Uterus (tissue), 4 donors: ENCODE measurements around the gene CDH15. TPM values are rescaled to one million over a fixed set of nuclear protein-coding genes. Genes with fewer than 3 reads are reported as not detected.
A peak's percentile ranks its signal among the peaks of the same experiment; 100 is the strongest.

Experiments used
- DNase-seq, 2 donors: peaks; one replicate each; pipeline ENCODE4 v3.0.0-alpha.2; 2019 to 2020
- H3K27ac ChIP-seq, 2 donors: fragments of 200-600 bp; sonication (generic); 1 replicate in 1 of 2; 2 replicates in 1 of 2; pipeline ENCODE4 v1.5.1; 2016 to 2018
- H3K27me3 ChIP-seq, 2 donors: fragments of 200-600 bp; sonication (generic); one replicate each; pipeline ENCODE4 v1.5.1; 2018 to 2019; ENCODE audit warnings: control low read depth in 1 of 2
- H3K36me3 ChIP-seq, 2 donors: fragments of 200-600 bp; sonication (generic); one replicate each; pipeline ENCODE4 v1.5.1; 2019; ENCODE audit warnings: control low read depth in 1 of 2
- H3K4me1 ChIP-seq, 2 donors: fragments of 200-600 bp; sonication (generic); one replicate each; pipeline ENCODE4 v1.5.1; 2018 to 2019; ENCODE audit warnings: control low read depth in 1 of 2
- H3K4me3 ChIP-seq, 2 donors: fragments of 200-600 bp; sonication (generic); 1 replicate in 1 of 2; 2 replicates in 1 of 2; pipeline ENCODE4 v1.5.1; 2018 to 2019; ENCODE audit warnings: mild to moderate bottlenecking in 1 of 2
- H3K9me3 ChIP-seq, 2 donors: fragments of 200-600 bp; sonication (generic); one replicate each; pipeline ENCODE4 v1.5.1; 2019; ENCODE audit warnings: control low read depth in 1 of 2
- CTCF ChIP-seq, 4 experiments: fragments of 200-600 bp in 2 of 4; fragments of 450-650 bp in 2 of 4; sonication (generic) in 2 of 4; IDR thresholded peaks; one replicate each; pipeline ENCODE4 v1.5.1; 2016 to 2019; ENCODE audit warnings: antibody characterized with exemption in 4 of 4, mild to moderate bottlenecking in 2 of 4, moderate library complexity in 1 of 4
- POLR2A ChIP-seq, 2 donors: fragments of 450-650 bp; IDR thresholded peaks; one replicate each; pipeline ENCODE4 v1.6.1; 2016; ENCODE audit warnings: antibody characterized with exemption in 2 of 2, mild to moderate bottlenecking in 1 of 2, moderate library complexity in 1 of 2
- intact Hi-C: fragments of 100-400 bp; cut with DNase I; formaldehyde crosslinking; loops from one replicate; pipeline ENCODE4 v1.15.1; 2023; ENCODE audit warnings: low total_unique reads
- total RNA-seq, 4 donors: library from RNA; depleted of rRNA in 3 of 4; stranded (reverse); fragments of >200 nt in 3 of 4; gene quantifications; one replicate each; pipeline versions ENCODE4 v1.1.0 to v1.2.4, GENCODE V29; 2014 to 2023
- donor health status: DM: yes; HTN: yes; CAD: no.

Gene CDH15
- total RNA-seq, 4 donors from 2014 or later: 0.21 TPM; not detected in 3

GRCh38 chr16:89198417-89199240 lies 27.1 kb downstream of the CDH15 start:
- peaks cover 13 to 33% of the 10 kb centered on the region in 2 donors for H3K27me3 ChIP-seq
- no peak for TF ChIP-seq POLR2A (IDR thresholded peaks at IDR 0.05)
- no peak for TF ChIP-seq CTCF (IDR thresholded peaks at IDR 0.05)
- H3K9me3 ChIP-seq: no peaks in the 10 kb centered on the region
- no peak overlapping the region for H3K27ac ChIP-seq
- intact Hi-C loops: no loop called here
- no peak overlapping the region for H3K4me3 ChIP-seq
- no peak for DNase-seq
- H3K36me3 ChIP-seq: no peaks in the 10 kb centered on the region
- peaks cover 0 to 16% of the 10 kb centered on the region in 2 donors for H3K4me1 ChIP-seq

GRCh38 chr16:89199241-89200123 lies 27.9 kb downstream of the CDH15 start:
- Histone ChIP-seq H3K4me3 (no peak overlapping the region), H3K27me3 (peaks cover 13 to 42% of the 10 kb centered on the region in 2 donors), H3K27ac (no peak overlapping the region), H3K9me3 (no peaks in the 10 kb centered on the region), H3K4me1 (peaks cover 0 to 16% of the 10 kb centered on the region in 2 donors), H3K36me3 (no peaks in the 10 kb centered on the region)
- no peak for DNase-seq
- intact Hi-C loops: no loop called here
- TF ChIP-seq CTCF (IDR thresholded peaks at IDR 0.05) (no peak), POLR2A (IDR thresholded peaks at IDR 0.05) (no peak)

GRCh38 chr16:89200124-89200849 lies 28.7 kb downstream of the CDH15 start, which contains the start of gene SLC22A31:
Gene SLC22A31, minus strand, starts transcription at chr16:89200537. Its CDS starts 36 bp downstream, at chr16:89200501.
- intact Hi-C loops: no loop called here
- H3K9me3 ChIP-seq: no peaks in the 10 kb centered on the region
- TF ChIP-seq POLR2A (IDR thresholded peaks at IDR 0.05) (no peak), CTCF (IDR thresholded peaks at IDR 0.05) (no peak)
- H3K27ac ChIP-seq: no peak within 1 kb of the TSS
- H3K4me3 ChIP-seq: peak within 1 kb of the TSS in 1 of 2 donors; percentile 23
- peaks cover 0 to 16% of the 10 kb centered on the region in 2 donors for H3K4me1 ChIP-seq
- H3K27me3 ChIP-seq: peaks cover 13 to 46% of the 10 kb centered on the region in 2 donors
- DNase-seq: no peak
- H3K36me3 ChIP-seq: no peaks in the 10 kb centered on the region

GRCh38 chr16:89200850-89201411 lies 29.4 kb downstream of the CDH15 start:
- H3K27me3 ChIP-seq: peaks cover 13 to 46% of the 10 kb centered on the region in 2 donors
- H3K9me3 ChIP-seq: no peaks in the 10 kb centered on the region
- no peak for TF ChIP-seq POLR2A (IDR thresholded peaks at IDR 0.05)
- TF ChIP-seq CTCF (IDR thresholded peaks at IDR 0.05): no peak
- H3K4me3 ChIP-seq: peak overlapping the region in 1 of 2 donors; percentile 23
- no peak for DNase-seq
- H3K27ac ChIP-seq: no peak overlapping the region
- H3K4me1 ChIP-seq: peaks cover 0 to 16% of the 10 kb centered on the region in 2 donors
- intact Hi-C loops: no loop called here
- H3K36me3 ChIP-seq: no peaks in the 10 kb centered on the region
